Endothelial cell of umbilical vein (primary cell): Measurements from ENCODE around the gene ARHGEF40. TPM values are rescaled to one million over a fixed set of nuclear protein-coding genes. Genes with fewer than 3 reads are reported as not detected.

Experiments used
- BruUV-seq: library from RNA; stranded (reverse); fragments of 400-500 nt; replicated peaks from 2 replicates; lab custom pipeline; 2021; lab: Mats Ljungman, UMichigan
- CTCF ChIA-PET: fragments of 300-600, 350-600 bp; sonication (Branson Sonifier 250); formaldehyde crosslinking; loops from one replicate; lab custom pipeline; 2021; ENCODE audit warnings: antibody characterized with exemption, inconsistent platforms; lab: Charles Lee
- POLR2A ChIA-PET: fragments of 300-600, 350-600 bp; sonication (Branson Sonifier 250); formaldehyde crosslinking; loops from one replicate; lab custom pipeline; 2021; ENCODE audit warnings: antibody characterized with exemption, inconsistent platforms; lab: Charles Lee
- DNase-seq: peaks from one replicate; pipeline ENCODE4 v3.0.0-alpha.2; 2011; ENCODE audit warnings: low read depth, low spot score
- FAIRE-seq: peaks from 2 replicates; lab custom pipeline; 2011; peaks lifted over from hg19 to GRCh38; lab: Jason Lieb, UNC
- H2AFZ ChIP-seq: 2 replicates; pipeline ENCODE4 v1.6.0; 2012; ENCODE audit warnings: low read depth, low read length, control low read depth, inconsistent platforms
- H3K27ac ChIP-seq: 2 replicates; pipeline ENCODE4 v1.5.1; 2011; ENCODE audit warnings: low read depth, mild to moderate bottlenecking, control low read depth, low read length, moderate library complexity; ENCODE audit not compliant: insufficient read depth
- H3K27me3 ChIP-seq, 2 experiments: 2 replicates each; pipeline versions ENCODE4 v1.6.0 to v1.6.1; 2011; ENCODE audit warnings: low read length in 2 of 2, mixed read lengths in 1 of 2; ENCODE audit not compliant: control insufficient read depth in 2 of 2, insufficient read depth in 2 of 2
- H3K36me3 ChIP-seq, 2 experiments: 2 replicates in 1 of 2; 3 replicates in 1 of 2; pipeline ENCODE4 v1.5.1; 2011; ENCODE audit warnings: low read length in 2 of 2, mild to moderate bottlenecking in 1 of 2, moderate library complexity in 1 of 2; ENCODE audit not compliant: control insufficient read depth in 2 of 2, insufficient read depth in 2 of 2; ENCODE audit errors: extremely low read depth in 1 of 2
- H3K4me1 ChIP-seq: 3 replicates; pipeline ENCODE4 v1.5.1; 2011; ENCODE audit warnings: mild to moderate bottlenecking, low read length; ENCODE audit not compliant: control insufficient read depth, insufficient read depth; ENCODE audit errors: extremely low read depth
- H3K4me2 ChIP-seq: 2 replicates; pipeline ENCODE4 v1.6.1; 2011; ENCODE audit warnings: low read length, control low read depth, mixed read lengths; ENCODE audit not compliant: insufficient read depth
- H3K4me3 ChIP-seq, 3 experiments: fragments of 200-600 bp in 1 of 3; sonication (generic), shearing (Covaris generic) in 1 of 3; replicated peaks in 1 of 3; 2 replicates each; pipeline ENCODE4 v1.5.1; 2011 to 2016; ENCODE audit warnings: control low read depth in 3 of 3, low read length in 3 of 3, mild to moderate bottlenecking in 2 of 3, inconsistent platforms in 1 of 3, low read depth in 1 of 3, moderate library complexity in 1 of 3; ENCODE audit not compliant: insufficient read depth in 1 of 3
- H3K79me2 ChIP-seq: 2 replicates; pipeline ENCODE4 v1.6.0; 2012; ENCODE audit warnings: low read length, inconsistent platforms; ENCODE audit not compliant: control insufficient read depth, insufficient read depth
- H3K9ac ChIP-seq: replicated peaks from 2 replicates; pipeline ENCODE3; 2011; ENCODE audit warnings: low read length, control low read depth; ENCODE audit not compliant: insufficient read depth; ENCODE audit errors: extremely low read depth
- H3K9me1 ChIP-seq: replicated peaks from 3 replicates; pipeline ENCODE4 v1.6.0; 2011; ENCODE audit warnings: mild to moderate bottlenecking, low read length; ENCODE audit not compliant: control insufficient read depth, insufficient read depth; ENCODE audit errors: extremely low read depth
- H3K9me3 ChIP-seq: replicated peaks from 2 replicates; pipeline ENCODE4 v1.5.1; 2012; ENCODE audit warnings: low read length, inconsistent platforms; ENCODE audit not compliant: control insufficient read depth, insufficient read depth
- H4K20me1 ChIP-seq: replicated peaks from 2 replicates; pipeline ENCODE3; 2011; ENCODE audit warnings: mild to moderate bottlenecking, low read length; ENCODE audit not compliant: control insufficient read depth, insufficient read depth; ENCODE audit errors: extremely low read depth
- EZH2 ChIP-seq: IDR thresholded peaks from 2 replicates; pipeline ENCODE4 v1.6.1; 2012; ENCODE audit warnings: borderline replicate concordance, low read depth, mild to moderate bottlenecking, moderate library complexity, low read length, inconsistent platforms; ENCODE audit not compliant: severe bottlenecking
- FOS ChIP-seq: IDR thresholded peaks from 2 replicates; pipeline ENCODE4 v1.6.1; 2011; ENCODE audit warnings: mild to moderate bottlenecking, low read length, moderate library complexity, borderline replicate concordance; ENCODE audit not compliant: insufficient read depth
- JUN ChIP-seq: IDR thresholded peaks from 2 replicates; pipeline ENCODE4 v1.6.1; 2011; ENCODE audit warnings: borderline replicate concordance, low read depth; ENCODE audit not compliant: insufficient read length, insufficient read depth
- MAX ChIP-seq: IDR thresholded peaks from 2 replicates; pipeline ENCODE4 v1.6.1; 2011; ENCODE audit not compliant: insufficient read depth, insufficient read length
- POLR2A ChIP-seq: IDR thresholded peaks from 2 replicates; pipeline ENCODE4 v1.6.1; 2012; ENCODE audit warnings: low read depth, mild to moderate bottlenecking, control low read depth, low read length
- POLR2AphosphoS5 ChIP-seq: IDR thresholded peaks from 2 replicates; pipeline ENCODE4 v1.6.1; 2012; ENCODE audit warnings: low read depth, mild to moderate bottlenecking, control low read depth, low read length, moderate library complexity; ENCODE audit not compliant: insufficient read depth
- dilution Hi-C: fragments of 300-500 bp; cut with MboI; formaldehyde crosslinking; loops from one replicate; pipeline ENCODE4 v1.15.0; 2019; ENCODE audit warnings: low sequenced_read_pairs; ENCODE audit not compliant: extremely low pct_ligation_motif_present
- intact Hi-C: fragments of 100-400 bp; cut with micrococcal nuclease; formaldehyde crosslinking; loops from one replicate; pipeline ENCODE4 v1.10.0; 2022
- polyA plus RNA-seq, 4 experiments: library from polyadenylated mRNA; depleted of rRNA in 3 of 4; stranded (reverse) in 3 of 4; unstranded in 1 of 4; fragments of >200 nt; gene quantifications; 2 replicates each; pipeline versions ENCODE4 v1.2.1 to v1.2.3, GENCODE V29; 2011 to 2012; ENCODE audit warnings: missing spikeins in 1 of 4
- total RNA-seq: library from RNA; stranded (reverse); gene quantifications from 2 replicates; pipeline ENCODE4 v1.2.3, GENCODE V29; 2021

ARHGEF40 gene
- total and polyA plus RNA-seq, 2 donors (not counting 3 experiments of a cell fraction or from before 2014, with no cell fraction given), result 2.6 to 19.9 TPM

GRCh38 chr14:21071225-21072030 is 1.3 kb downstream of the ARHGEF40 start:
- ChIA-PET CTCF (interaction anchor here (0.6 to 3.4 kb wide), 19 partner anchors 8 to 121 kb away, joined by 3 to 49 read pairs (median 6); partner anchors contain the start of gene TMEM253), POLR2A (interaction anchor here (0.6 to 1.9 kb wide), 2 partner anchors 14 to 33 kb away, joined by 4 read pairs; partner anchors contain the start of gene RNASE8)
- Histone ChIP-seq H3K36me3 (peaks cover 0 to 2% of the 10 kb centered on the region in 2 experiments), H3K9me3 (no peaks in the 10 kb centered on the region), H3K4me2 (peak overlapping the region; percentile 58), H3K27me3 (peaks cover 16 to 38% of the 10 kb centered on the region in 2 experiments), H3K4me1 (peaks cover 10% of the 10 kb centered on the region), H3K9me1 (no peaks in the 10 kb centered on the region), H3K27ac (no peak overlapping the region), H4K20me1 (no peaks in the 10 kb centered on the region), H2AFZ (peak overlapping the region; percentile 39), H3K79me2 (no peaks in the 10 kb centered on the region), H3K9ac (peak overlapping the region; percentile 38), H3K4me3 (peak overlapping the region in 2 of 3 experiments; percentile 54 to 55)
- dilution Hi-C loops (no loop called here), intact Hi-C loops (loop anchor here (1.0 kb wide), 1 partner anchor 16 kb away; no protein-coding TSS in a partner anchor)
- FAIRE-seq, result no peak
- DNase-seq, result peak; percentile 84
- no TSS peak for BruUV-seq
- TF ChIP-seq FOS, result no peak
- TF ChIP-seq POLR2A, result no peak
- TF ChIP-seq JUN, result no peak
- no peak for TF ChIP-seq EZH2
- no peak for TF ChIP-seq MAX
- TF ChIP-seq POLR2AphosphoS5, result peak; percentile 35
